ENCODE measurements around the gene VILL.

Gene VILL

GRCh38 chr3:37990527-37990926 lies at the start of gene VILL:
Gene VILL (plus strand): TSS chr3:37990786. CDS start chr3:37993673, 2,887 bp downstream.
- FAIRE-seq, result no peak

GRCh38 chr3:37941608-37942508 lies 48.7 kb upstream of the VILL start:
- FAIRE-seq, result no peak

- no peak for FAIRE-seq
These were observed 47.9 kb upstream of the VILL start for GRCh38 chr3:37942646-37943045.

DNA sequence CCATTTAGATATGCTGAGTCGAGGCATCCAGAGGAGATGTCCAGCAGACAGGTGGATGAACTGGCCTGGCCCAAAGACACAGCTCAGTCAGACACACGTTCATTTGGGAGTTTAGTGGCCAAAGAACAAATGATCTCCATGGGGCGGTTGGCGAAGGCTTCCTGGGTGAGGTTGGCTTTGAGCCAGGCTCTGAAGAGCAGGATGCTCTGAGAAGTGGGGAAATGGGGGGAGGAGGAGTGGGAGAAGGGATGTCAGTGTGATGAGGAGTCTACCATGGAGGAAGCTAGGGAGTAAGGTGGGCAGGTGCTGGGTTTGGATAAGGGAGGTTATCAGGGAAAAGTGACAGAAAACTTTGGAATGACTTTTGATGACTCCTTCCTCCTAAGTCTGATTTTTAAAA lies 47.5 kb upstream of the VILL start:
- FAIRE-seq, result no peak

DNA sequence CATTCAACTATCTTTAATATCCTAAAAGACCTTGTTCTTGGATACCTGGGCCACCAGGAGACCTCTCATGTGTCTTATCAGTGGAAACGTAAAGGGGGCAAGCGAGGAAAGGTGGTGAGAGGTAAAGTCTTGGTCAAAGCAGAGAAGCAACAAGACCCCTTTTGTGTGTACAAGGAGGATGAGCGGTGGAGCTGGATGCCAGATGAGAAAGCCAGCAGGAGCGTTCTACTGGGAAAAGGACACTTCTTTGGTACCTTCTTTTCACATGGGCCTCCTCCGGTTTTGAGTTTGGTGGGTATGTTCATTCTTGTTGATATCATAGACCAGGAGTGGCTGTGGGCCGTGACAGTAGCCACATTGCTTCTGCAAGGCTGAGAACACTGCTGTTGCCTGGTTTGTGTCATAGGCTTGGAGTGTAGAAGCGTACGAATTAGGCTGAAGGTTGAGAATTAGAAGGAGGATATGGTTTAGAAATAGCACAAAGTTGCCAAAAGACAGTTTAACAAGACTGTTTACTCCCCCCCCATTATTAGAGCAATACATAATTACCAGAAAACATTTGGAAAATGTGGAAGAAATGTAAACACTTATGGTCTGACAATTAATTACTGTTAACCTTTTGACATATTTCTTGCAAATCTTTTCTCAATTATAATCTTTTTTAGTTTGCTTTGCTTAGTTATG lies 46.8 kb upstream of the VILL start:
- FAIRE-seq, result no peak

- FAIRE-seq, result no peak
These were observed 46.2 kb upstream of the VILL start for GRCh38 chr3:37944391-37944842.

- FAIRE-seq, result no peak
These were observed 45.3 kb upstream of the VILL start for GRCh38 chr3:37945156-37945806.

DNA sequence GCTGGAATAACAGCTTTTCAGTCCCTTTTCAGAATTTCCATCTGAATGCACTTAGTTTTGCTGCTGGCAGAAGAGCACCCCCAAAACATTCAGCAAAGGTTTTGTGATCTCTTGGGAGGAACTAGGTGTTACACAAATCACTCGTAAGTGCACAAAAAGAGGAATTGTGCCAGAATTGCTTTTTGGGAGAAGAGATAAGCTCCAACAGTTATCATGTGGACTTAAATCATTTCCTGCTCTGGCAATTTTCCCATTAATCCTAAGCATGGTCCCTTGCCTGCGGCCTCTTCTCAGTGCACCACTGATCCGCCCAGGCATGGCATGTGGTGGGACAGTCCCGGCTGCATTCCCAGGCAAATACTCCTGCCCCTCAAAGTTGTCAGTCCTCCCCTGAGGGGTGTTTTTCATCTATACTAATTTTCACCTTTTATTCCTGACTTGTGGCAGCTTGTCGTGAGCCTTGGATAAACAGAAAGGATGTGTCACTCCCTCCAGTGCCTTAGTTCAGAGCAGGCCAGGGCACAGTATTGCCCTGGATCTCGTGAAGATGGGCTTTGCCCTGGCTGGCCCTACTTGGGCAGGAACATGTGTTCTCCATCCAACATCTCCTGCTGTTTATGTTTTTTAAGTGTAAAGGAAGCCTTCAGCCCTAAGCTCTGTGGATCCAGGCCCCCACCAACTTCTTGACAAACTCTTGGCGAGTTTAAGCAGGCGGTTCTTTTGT lies 44.6 kb upstream of the VILL start:
- no peak for FAIRE-seq

- FAIRE-seq, result no peak
These were observed 44.1 kb upstream of the VILL start for GRCh38 chr3:37946531-37946889.

GRCh38 chr3:37949866-37950265 lies 40.7 kb upstream of the VILL start:
- no peak for FAIRE-seq

- FAIRE-seq, result no peak
These were observed 38.0 kb upstream of the VILL start for GRCh38 chr3:37952564-37952963.

DNA sequence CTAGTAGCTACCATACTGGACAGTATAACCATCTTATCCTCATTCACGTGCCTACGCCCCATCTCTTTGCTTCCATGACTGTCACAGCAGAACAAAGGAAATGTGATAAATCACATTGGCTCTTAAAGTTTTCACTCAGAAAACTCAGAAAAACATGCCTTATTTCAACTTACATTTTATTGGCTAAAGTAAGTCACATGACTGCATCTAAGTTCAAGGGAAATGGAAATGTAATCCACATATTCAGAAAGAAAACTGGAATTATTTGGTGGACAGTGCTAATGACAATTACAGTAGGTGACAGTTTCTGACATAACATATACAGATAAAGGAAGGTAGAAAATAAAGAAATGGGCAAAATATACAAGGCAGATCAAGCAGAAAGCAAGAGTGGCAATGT lies 37.4 kb upstream of the VILL start:
- FAIRE-seq, result no peak

DNA sequence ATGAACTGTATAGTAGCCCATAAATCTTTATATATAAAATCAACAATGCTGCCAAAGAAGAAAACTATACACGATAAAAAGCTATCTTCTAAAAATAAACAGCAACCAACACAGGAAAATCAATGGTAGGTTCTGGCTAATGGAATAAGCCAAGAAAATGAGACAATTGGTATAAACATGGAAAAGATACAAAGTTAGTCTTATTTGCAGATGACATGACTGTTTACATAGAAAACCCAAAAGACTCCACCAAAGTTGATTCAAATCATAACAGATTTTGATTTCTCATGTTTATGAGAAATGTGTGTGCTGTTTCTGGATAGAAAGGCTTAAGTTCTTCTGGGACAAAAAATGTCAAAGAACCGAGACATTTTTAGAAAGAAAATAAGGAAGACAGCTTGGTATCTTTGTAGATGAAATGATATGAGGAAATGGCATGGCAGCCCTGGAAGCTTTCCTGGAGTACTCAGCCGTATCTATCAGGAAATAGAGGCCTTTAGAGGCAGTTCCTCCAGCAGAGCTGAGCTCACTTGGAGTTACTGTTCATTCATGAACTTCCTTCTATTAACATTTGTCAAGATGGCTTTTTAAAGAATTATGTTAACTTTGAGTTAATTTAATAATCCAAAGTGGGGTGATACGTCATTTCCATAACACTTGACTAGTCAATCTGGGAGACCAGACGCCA lies 36.7 kb upstream of the VILL start:
- FAIRE-seq, result no peak

DNA sequence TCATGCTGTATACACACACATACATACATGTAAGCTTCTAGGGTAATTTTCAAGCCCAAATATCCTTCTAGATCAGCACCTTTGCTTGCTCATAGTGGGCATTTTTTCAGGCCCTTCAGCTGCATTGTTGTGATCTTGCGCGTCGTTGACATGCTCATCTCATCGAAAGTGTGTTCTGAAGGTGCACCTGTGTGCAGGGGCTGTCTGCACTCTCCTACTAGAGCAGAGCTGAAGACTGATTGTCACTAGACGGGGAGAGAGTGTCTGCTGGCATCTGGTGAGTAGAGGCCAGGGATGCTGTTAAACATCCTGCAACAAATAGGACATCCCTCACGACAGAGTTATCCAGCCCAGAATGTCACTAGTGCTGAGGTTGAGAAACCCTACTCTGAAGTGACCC lies 35.7 kb upstream of the VILL start:
- FAIRE-seq, result no peak

GRCh38 chr3:37955918-37956707 lies 34.5 kb upstream of the VILL start:
- FAIRE-seq, result peak; percentile 73

DNA sequence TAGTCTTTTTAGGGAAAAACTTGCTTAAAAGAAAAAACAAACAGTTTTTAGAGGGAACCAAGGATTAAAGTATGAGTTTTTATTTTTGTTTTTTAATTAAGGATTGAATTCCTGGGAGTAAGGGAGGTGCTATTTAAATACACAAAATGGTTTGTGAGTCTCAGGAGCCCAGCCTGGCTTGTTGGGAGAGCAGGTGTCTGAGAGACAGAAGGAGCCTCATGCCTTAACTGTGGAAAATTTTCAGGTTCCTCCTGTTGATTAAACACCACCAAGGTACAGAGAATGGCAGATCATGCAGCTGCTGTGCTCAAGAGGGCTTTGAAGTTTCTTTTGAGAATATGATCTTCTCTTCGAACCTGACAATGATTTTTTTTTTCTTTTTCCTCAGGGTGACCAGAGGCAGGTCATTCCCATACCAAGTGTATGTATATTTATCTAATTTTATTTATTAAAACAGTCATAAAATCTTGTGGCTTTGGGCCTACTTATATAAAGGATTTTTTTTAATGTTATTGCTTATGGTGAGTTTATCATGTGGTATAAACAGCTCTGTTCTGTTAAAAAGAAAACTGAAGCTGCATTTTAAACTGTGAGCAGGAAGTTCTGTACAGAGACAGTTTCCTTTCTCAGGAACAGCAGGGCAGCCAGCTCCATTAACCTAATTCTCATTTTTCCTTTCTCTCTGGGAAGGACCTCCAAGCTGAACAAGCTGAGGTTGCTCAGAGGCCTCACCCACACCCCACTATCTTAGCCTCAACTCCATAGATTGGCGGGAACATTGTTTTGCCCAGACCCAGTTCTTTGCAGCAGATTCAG lies 33.7 kb upstream of the VILL start:
- no peak for FAIRE-seq

- FAIRE-seq, result no peak
These were observed 33.0 kb upstream of the VILL start for GRCh38 chr3:37957539-37957936.

- no peak for FAIRE-seq
These were observed 28.8 kb upstream of the VILL start for GRCh38 chr3:37961622-37962431.

DNA sequence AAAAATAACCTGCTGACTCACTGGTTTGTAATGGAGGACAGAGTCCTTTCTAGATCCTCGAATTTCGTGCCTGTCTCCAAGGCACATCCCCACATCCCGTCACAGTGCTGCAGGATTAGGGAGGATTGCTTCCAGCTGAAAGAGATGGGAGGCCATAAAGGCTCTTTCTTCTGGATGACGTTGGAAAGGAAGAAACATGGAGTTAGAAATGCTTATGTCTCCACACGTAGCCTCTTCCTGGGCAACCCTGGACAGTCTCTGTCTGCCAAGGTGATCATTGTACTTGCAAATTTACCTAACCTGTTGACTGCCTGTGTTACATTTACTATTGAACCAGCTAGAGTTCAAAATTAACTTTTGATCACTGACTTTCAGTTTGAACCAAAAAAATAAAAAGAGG lies 27.6 kb upstream of the VILL start:
- FAIRE-seq, result no peak

DNA sequence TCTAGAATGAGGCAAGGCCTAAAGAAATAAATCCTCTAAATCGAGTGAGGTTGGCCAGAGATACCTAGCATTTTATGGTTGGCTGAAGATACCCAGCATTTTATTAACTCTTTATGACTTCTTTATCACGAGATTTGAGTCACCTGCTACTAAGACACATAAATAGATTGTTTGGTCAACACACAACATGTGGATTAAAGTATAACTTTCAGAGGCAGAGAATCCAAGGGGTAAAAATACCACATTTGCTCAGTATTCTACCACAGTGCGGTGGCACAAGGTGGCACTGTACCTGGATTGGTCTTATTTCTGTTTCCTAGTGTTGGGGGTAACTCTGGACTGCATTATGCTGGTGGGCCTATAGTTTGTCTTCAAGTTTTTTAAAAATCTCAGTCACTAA lies 27.0 kb upstream of the VILL start:
- FAIRE-seq, result no peak

All from G401.6 (cell line).